Measurements from ENCODE around the gene METTL6.
"Not testable (repeated sequence)": the region's sequence is repeated elsewhere in the genome, so short reads cannot be mapped to it uniquely, and the experiment has no call there.

DNA sequence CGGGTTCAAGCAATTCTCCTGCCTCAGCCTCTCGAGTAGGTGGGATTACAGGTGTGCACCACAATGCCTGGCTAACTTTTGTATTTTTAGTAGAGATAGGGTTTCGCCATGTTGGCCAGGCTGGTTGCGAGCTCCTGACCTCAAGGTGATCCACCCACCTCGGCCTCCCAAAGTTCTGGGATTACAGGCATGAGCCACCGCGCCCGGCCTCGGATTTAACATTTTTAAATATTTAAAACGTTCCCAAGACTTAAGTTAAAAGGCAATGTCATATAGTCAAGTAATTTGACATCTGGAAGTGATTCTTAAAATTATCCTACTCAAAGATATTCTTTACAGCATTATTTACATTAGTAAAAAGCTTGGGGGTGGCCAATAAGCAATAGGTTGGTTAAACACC is 29.6 kb upstream of the METTL6 start:
- TF ChIP-seq POLR2A (IDR thresholded peaks at IDR 0.05), result not testable (repeated sequence)
- TF ChIP-seq, protein P1, sequence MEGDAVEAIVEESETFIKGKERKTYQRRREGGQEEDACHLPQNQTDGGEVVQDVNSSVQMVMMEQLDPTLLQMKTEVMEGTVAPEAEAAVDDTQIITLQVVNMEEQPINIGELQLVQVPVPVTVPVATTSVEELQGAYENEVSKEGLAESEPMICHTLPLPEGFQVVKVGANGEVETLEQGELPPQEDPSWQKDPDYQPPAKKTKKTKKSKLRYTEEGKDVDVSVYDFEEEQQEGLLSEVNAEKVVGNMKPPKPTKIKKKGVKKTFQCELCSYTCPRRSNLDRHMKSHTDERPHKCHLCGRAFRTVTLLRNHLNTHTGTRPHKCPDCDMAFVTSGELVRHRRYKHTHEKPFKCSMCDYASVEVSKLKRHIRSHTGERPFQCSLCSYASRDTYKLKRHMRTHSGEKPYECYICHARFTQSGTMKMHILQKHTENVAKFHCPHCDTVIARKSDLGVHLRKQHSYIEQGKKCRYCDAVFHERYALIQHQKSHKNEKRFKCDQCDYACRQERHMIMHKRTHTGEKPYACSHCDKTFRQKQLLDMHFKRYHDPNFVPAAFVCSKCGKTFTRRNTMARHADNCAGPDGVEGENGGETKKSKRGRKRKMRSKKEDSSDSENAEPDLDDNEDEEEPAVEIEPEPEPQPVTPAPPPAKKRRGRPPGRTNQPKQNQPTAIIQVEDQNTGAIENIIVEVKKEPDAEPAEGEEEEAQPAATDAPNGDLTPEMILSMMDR (IDR thresholded peaks at IDR 0.05), result not testable (repeated sequence)
